ENCODE data around the gene FAM156A.
"Not testable (repeated sequence)": the region's sequence is repeated elsewhere in the genome, so short reads cannot be mapped to it uniquely, and the experiment has no call there.

FAM156A gene

DNA sequence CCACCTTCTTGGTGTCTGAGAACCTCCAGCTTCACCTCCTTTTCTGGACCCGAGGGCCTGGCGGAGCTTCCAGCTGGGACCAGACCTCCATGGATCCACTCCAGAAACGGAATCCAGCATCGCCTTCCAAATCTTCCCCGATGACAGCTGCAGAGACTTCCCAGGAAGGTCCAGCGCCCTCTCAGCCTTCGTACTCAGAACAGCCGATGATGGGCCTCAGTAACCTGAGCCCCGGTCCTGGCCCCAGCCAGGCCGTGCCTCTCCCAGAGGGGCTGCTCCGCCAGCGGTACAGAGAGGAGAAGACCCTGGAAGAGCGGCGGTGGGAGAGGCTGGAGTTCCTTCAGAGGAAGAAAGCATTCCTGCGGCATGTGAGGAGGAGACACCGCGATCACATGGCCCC is 51.2 kb downstream of the FAM156A start:
- DNase-seq (ENCODE audit: low read depth, low spot score); H3K27ac ChIP-seq: not testable (repeated sequence)

DNA sequence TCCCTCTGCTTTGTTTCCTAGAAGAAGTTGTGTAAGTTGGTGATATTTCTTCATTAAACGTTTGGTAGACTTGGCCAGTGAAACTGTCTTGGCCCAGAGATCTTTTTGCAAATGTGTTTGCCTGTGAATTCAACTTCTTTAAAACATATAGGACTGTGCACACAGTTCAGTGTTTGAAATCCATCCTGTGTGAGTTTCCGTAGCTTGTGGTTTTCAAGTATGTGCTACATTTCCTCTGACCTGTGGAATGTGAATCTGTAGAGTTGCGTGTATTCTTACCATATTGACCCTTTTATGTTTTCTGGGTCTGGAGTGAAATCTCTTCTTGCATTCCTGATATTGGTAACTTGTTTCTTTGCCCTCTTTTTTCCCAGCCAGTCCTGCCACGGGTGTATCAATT is 52.2 kb downstream of the FAM156A start:
- H3K27ac ChIP-seq; DNase-seq (ENCODE audit: low read depth, low spot score): not testable (repeated sequence)

DNA sequence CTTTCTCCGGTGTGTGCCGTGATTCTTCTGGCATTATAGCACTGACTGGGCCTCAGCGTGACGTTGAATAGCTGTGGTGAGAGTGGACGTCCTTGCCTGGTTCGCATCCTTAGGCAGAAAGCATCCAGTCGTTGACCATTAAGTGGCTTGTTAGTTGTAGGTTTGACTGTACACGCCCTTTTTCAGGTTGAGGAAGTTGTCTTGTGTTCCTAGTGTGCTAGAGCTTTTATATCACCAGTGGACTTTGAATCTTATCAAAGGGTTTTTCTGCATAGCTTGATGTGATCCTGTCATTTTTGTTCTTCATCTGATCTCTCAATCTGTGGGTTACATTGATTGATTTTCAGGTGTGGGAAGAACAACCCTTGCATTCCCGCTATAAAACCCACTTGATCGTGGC is 52.8 kb downstream of the FAM156A start:
- not testable (repeated sequence) for DNase-seq (ENCODE audit: low read depth, low spot score); H3K27ac ChIP-seq
